ENCODE results near the gene MAJIN.

Gene MAJIN

DNA sequence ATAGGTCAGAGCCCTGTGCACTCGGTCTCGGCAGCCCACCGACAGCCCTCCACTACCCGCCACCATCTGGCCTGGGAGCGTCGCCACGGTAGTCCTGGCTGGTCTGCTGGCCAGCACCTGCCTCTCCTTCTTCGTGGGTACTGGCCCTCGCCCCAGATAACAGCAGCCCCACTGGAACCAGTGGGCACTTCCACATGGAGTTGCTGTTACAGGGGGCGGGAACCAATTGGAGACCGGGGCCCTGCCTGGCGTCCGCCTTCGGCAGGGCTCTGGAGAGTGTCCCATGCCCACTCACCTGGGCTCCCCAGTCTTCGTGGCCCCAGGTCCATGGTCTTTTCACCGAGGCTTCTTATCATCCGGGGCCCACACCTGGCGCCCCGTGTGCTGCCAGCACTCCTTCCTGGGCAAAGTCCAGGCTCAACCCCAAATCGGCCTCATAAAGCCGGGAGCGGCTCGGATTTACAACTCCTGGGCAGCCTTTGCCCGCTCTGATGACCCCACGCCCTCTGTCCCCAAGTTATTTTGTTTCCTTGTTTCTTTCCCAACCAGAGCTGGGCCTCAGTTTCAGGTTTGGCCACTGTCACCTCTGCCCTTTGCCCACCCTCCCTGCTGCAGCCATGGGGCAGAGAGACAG is 80.6 kb downstream of the MAJIN start:
- DNase-seq, result no peak

DNA sequence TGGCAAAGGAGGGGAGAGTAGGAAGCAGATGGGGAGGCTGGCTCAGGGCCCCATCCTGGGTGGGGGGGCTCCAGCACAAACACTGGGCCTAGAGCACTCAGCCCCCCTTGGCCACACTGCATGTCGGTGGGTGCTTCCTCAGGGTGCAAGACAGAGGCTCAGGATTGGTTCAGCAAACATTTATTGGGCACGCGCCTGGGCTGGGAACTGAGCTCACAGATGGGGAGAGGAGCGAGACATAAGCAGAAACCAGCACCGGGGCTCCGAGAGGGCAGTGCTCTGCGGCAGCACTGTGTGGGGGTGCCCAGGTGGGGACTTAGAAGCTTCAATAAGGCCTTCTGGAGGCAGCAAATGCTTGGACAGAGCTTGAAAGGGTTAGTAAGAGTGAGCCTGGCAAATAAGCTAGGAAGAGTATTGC is 81.4 kb downstream of the MAJIN start:
- DNase-seq, result peak; percentile 71

DNA sequence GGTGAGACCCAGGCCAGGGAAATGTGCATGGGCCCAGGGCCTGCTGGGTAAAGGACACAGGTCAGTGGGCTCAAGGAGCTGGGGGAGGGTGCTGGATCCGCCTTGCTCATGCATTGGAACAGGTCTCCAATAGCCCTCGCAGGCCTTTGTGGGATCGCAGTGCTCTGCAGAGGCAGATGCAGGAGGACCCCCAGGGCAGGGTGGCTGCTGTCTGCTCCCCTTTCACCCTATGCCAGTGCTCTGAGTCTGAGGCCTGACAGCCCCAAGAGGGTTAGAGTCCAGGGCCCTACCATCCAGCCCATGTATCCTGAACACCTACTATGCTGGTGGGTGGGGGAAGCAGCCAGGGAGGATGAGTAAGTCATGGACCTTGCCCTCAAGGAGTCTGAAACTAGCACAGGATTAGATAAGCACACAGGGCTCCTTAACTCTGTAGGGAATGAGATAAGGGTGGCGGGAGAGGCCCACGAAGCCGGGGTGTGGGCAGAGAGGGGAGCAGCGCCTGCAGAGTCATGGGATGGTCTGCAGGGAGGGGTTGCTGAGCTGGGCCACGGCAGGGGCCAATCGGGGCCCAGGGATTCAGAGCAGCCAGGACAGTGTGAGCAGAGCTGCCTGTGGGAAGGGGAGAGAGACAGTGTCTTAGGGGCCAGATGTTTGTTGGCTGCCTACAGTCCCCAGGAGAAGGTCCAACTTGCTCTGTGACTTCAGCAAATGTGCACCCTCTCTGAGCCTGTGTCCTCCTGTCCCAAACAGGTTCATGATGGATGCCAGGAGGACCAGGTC is 83.0 kb downstream of the MAJIN start:
- DNase-seq, result no peak

DNA sequence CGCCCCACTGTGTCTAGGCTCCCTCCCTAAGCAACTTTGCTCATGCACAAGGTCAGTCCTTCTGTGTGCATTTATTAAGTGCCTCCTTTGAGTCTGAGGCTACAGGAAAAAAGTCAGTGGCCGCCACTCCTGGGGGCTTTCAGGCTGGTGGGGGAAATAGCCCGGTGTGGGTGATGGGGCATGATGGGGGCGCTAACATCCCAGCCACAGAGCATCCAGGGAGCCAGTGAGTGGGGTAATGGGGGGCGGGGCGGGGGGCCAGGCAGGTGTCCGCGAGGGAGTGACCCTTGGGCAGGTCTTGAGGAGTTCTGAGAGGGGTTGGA is 83.5 kb downstream of the MAJIN start:
- DNase-seq, result no peak

Measured in NCI-H446 treated with DMSO at 0.1 percent for 48 hours (cell line).